A549 (cell line): ENCODE measurements around the gene PLCB3.

ENCODE experiments used
- GATA3 ChIP-seq: IDR thresholded peaks from 2 replicates; pipeline ENCODE4 v1.6.1; 2012; ENCODE audit warnings: borderline replicate concordance
- HDAC2 ChIP-seq: fragments of 200-600 bp; sonication (generic); IDR thresholded peaks from 2 replicates; pipeline ENCODE4 v1.6.1; 2016
- HOXB5 ChIP-seq: fragments of 250-450 bp; sonication (Bioruptor Pico); IDR thresholded peaks from 2 replicates; pipeline ENCODE4 v1.5.0; 2020; ENCODE audit warnings: mild to moderate bottlenecking, moderate library complexity
- MAFK ChIP-seq: fragments of 450-650 bp; IDR thresholded peaks from 2 replicates; pipeline ENCODE4 v1.6.1; 2014; ENCODE audit not compliant: partially characterized antibody
- MYC ChIP-seq: IDR thresholded peaks from 2 replicates; pipeline ENCODE4 v1.6.1; 2012; ENCODE audit warnings: mild to moderate bottlenecking, inconsistent platforms, low read length, improper control_type of control experiment, borderline replicate concordance
- POLR2A ChIP-seq: IDR thresholded peaks from 2 replicates; pipeline ENCODE4 v1.6.1; 2012; ENCODE audit warnings: mild to moderate bottlenecking, low read length
- RCOR1 ChIP-seq: fragments of 150-350 bp; IDR thresholded peaks from 2 replicates; pipeline ENCODE4 v1.6.1; 2014; ENCODE audit warnings: antibody characterized with exemption, low read length, low read depth
- TF ChIP-seq, protein P1 (sequence below): fragments of >200 bp; sonication (Bioruptor Twin); formaldehyde crosslinking; IDR thresholded peaks from 3 replicates; pipeline ENCODE4 v1.5.1; 2016
- TF ChIP-seq, protein P2 (sequence below): fragments of 200-600 bp; sonication (generic); IDR thresholded peaks from 2 replicates; pipeline ENCODE4 v1.6.1; 2016; ENCODE audit warnings: antibody characterized with exemption, mild to moderate bottlenecking, moderate library complexity

DNA sequence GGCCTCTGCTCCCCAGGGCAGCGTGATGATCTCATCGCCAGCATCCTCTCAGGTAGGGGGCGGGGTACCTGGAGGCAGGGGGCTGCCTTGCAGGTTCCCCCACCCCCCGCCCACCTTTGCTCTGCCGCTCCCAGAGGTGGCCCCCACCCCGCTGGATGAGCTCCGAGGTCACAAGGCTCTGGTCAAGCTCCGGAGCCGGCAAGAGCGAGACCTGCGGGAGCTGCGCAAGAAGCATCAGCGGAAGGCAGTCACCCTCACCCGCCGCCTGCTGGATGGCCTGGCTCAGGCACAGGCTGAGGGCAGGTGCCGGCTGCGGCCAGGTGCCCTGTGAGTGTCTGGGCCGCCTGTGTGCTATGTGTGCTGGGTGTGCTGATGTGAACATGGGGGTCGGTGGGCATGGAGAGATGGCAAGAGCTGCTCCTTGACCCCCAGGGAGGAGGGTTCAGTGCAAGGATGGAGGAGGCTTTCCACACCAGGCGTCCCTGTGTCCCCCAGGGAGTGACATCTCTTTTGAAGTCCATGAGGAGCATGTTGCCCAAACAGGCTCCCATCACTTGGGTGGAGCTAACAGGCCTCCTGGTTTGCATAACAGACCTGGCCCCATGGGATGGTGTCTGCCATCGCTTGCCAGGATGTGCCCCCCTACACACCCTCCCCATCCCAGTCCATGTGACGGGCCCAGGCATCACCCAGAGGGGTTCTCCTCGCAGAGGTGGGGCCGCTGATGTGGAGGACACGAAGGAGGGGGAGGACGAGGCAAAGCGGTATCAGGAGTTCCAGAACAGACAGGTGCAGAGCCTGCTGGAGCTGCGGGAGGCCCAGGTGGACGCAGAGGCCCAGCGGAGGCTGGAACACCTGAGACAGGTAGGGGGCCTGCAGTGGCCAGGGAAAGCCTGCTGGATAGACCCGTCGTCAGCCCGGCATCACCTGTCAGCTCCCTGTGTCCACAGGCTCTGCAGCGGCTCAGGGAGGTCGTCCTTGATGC lies 14.1 kb downstream of the PLCB3 start:
- TF ChIP-seq HDAC2 (no peak), GATA3 (no peak), MAFK (no peak), RCOR1 (no peak), MYC (no peak), POLR2A (no peak), HOXB5 (CRISPR knock-in tag) (no peak)
- TF ChIP-seq, protein P1, sequence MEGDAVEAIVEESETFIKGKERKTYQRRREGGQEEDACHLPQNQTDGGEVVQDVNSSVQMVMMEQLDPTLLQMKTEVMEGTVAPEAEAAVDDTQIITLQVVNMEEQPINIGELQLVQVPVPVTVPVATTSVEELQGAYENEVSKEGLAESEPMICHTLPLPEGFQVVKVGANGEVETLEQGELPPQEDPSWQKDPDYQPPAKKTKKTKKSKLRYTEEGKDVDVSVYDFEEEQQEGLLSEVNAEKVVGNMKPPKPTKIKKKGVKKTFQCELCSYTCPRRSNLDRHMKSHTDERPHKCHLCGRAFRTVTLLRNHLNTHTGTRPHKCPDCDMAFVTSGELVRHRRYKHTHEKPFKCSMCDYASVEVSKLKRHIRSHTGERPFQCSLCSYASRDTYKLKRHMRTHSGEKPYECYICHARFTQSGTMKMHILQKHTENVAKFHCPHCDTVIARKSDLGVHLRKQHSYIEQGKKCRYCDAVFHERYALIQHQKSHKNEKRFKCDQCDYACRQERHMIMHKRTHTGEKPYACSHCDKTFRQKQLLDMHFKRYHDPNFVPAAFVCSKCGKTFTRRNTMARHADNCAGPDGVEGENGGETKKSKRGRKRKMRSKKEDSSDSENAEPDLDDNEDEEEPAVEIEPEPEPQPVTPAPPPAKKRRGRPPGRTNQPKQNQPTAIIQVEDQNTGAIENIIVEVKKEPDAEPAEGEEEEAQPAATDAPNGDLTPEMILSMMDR: no peak
- TF ChIP-seq, protein P2, sequence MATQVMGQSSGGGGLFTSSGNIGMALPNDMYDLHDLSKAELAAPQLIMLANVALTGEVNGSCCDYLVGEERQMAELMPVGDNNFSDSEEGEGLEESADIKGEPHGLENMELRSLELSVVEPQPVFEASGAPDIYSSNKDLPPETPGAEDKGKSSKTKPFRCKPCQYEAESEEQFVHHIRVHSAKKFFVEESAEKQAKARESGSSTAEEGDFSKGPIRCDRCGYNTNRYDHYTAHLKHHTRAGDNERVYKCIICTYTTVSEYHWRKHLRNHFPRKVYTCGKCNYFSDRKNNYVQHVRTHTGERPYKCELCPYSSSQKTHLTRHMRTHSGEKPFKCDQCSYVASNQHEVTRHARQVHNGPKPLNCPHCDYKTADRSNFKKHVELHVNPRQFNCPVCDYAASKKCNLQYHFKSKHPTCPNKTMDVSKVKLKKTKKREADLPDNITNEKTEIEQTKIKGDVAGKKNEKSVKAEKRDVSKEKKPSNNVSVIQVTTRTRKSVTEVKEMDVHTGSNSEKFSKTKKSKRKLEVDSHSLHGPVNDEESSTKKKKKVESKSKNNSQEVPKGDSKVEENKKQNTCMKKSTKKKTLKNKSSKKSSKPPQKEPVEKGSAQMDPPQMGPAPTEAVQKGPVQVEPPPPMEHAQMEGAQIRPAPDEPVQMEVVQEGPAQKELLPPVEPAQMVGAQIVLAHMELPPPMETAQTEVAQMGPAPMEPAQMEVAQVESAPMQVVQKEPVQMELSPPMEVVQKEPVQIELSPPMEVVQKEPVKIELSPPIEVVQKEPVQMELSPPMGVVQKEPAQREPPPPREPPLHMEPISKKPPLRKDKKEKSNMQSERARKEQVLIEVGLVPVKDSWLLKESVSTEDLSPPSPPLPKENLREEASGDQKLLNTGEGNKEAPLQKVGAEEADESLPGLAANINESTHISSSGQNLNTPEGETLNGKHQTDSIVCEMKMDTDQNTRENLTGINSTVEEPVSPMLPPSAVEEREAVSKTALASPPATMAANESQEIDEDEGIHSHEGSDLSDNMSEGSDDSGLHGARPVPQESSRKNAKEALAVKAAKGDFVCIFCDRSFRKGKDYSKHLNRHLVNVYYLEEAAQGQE: no peak
